Nephron (organoid): ENCODE data around the gene ANXA2R.
"Not testable (repeated sequence)": the region's sequence is repeated elsewhere in the genome, so short reads cannot be mapped to it uniquely, and the experiment has no call there.

Source experiments
- H3K27ac Mint-ChIP-seq, 3 experiments: 2 replicates each; pipeline ENCODE4 v1.8.0; 2020; ENCODE audit warnings: mixed read lengths in 3 of 3, mild to moderate bottlenecking in 2 of 3, moderate library complexity in 1 of 3
- H3K27me3 Mint-ChIP-seq: 2 replicates; pipeline ENCODE4 v1.8.0; 2021; ENCODE audit warnings: low read depth, mild to moderate bottlenecking, moderate library complexity, mixed read lengths
- H3K36me3 Mint-ChIP-seq: 2 replicates; pipeline ENCODE4 v1.8.0; 2020; ENCODE audit warnings: low read depth, mixed read lengths
- H3K4me1 Mint-ChIP-seq: 2 replicates; pipeline ENCODE4 v1.8.0; 2020; ENCODE audit warnings: mixed read lengths
- H3K4me3 Mint-ChIP-seq, 3 experiments: 2 replicates each; pipeline ENCODE4 v1.8.0; 2020; ENCODE audit warnings: mild to moderate bottlenecking in 3 of 3, mixed read lengths in 3 of 3, moderate library complexity in 2 of 3
- H3K9me3 Mint-ChIP-seq: 2 replicates; pipeline ENCODE4 v1.8.0; 2020; ENCODE audit warnings: mixed read lengths
- TF ChIP-seq, protein P1 (sequence below), 3 experiments: fragments of 200-600 bp; sonication (generic); IDR thresholded peaks; one replicate each; pipeline ENCODE4 v1.5.0; 2021; ENCODE audit warnings: antibody characterized with exemption in 3 of 3; ENCODE audit not compliant: unreplicated experiment in 3 of 3

The ANXA2R gene, protein sequence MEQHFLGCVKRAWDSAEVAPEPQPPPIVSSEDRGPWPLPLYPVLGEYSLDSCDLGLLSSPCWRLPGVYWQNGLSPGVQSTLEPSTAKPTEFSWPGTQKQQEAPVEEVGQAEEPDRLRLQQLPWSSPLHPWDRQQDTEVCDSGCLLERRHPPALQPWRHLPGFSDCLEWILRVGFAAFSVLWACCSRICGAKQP

DNA sequence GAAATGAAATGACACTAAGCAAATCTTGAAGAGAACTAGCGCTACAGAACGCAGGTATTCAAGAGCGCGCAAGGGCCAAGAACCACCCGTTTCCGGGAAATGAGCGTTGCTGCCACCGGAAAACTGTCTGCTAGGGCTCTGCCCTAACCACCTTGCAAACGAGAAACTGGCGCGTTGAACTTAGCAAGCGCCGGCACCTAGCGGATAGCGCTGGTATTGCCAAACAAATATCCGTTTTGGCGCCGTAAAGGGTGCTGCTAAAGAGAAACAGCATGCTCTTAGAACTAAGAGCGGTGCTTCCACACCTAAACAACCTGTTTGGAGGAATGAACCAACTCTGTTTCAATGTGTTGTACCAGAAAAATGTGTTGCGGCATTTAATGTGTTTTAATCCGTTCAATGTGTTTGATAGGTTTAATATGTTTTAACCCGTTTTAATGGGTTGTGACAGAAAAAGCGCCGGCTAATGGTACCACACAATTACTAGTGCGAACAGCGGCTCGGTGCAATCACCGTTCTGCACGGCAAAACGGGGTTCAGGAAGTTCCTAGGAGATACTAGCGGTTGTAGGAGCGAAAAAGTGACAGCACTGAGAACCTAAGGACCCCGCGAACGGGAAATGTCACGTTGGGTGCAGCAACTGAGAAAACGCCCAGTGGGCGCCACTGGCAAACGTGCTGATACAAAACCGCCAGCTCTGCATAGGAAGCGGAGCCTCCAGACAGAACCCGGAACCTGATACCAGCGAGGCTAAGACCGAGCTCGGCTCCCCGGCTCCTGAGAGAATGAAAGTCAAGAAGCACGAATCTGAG is at the start of gene ANXA2R:
Gene ANXA2R, minus strand, starts transcription at position 33 of the 812 bp plus-strand sequence. CDS start 273 bp downstream, outside the sequence.
- TF ChIP-seq, protein P1, sequence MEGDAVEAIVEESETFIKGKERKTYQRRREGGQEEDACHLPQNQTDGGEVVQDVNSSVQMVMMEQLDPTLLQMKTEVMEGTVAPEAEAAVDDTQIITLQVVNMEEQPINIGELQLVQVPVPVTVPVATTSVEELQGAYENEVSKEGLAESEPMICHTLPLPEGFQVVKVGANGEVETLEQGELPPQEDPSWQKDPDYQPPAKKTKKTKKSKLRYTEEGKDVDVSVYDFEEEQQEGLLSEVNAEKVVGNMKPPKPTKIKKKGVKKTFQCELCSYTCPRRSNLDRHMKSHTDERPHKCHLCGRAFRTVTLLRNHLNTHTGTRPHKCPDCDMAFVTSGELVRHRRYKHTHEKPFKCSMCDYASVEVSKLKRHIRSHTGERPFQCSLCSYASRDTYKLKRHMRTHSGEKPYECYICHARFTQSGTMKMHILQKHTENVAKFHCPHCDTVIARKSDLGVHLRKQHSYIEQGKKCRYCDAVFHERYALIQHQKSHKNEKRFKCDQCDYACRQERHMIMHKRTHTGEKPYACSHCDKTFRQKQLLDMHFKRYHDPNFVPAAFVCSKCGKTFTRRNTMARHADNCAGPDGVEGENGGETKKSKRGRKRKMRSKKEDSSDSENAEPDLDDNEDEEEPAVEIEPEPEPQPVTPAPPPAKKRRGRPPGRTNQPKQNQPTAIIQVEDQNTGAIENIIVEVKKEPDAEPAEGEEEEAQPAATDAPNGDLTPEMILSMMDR (IDR thresholded peaks at IDR 0.05; ENCODE audit: unreplicated experiment in 3 of 3): peak; percentile 71 to 89 (median 89)
- no peaks in the 10 kb centered on the region for H3K9me3 Mint-ChIP-seq
- peaks cover 95% of the 10 kb centered on the region for H3K27me3 Mint-ChIP-seq
- H3K27ac Mint-ChIP-seq: no peak within 1 kb of the TSS
- H3K4me3 Mint-ChIP-seq: peak within 1 kb of the TSS; percentile 79 to 87 (median 82)
- H3K36me3 Mint-ChIP-seq: no peaks in the 10 kb centered on the region
- H3K4me1 Mint-ChIP-seq: peaks cover 49% of the 10 kb centered on the region

DNA sequence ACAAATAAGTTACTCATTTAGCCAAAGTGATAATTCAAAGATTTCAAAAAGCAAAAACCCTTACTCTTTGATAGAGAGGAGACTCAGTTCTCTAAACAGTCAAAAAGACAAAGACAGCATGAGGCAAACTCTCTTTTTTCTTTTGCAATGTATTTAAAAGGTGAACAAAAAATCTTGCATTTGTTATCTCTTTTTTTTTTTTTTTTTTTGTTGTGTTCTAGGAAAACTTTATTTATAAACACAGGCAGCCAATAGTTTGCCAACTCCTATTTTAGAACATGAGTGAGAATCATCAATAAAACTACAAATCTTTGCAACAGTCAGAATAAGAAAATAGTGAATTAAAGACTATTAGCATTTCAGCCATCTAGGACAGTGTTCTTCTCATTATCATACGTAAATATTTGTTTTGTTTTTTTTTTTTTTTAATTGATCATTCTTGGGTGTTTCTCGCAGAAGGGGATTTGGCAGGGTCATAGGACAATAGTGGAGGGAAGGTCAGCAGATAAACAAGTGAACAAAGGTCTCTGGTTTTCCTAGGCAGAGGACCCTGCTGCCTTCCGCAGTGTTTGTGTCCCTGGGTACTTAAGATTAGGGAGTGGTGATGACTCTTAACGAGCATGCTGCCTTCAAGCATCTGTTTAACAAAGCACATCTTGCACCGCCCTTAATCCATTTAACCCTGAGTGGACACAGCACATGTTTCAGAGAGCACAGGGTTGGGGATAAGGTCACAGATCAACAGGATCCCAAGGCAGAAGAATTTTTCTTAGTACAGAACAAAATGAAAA is 46.2 kb upstream of the ANXA2R start:
- Mint-ChIP-seq H3K36me3 (peaks cover 45% of the 10 kb centered on the region), H3K9me3 (peaks cover 12% of the 10 kb centered on the region)
- H3K4me3 Mint-ChIP-seq, H3K27ac Mint-ChIP-seq, H3K27me3 Mint-ChIP-seq, H3K4me1 Mint-ChIP-seq: not testable (repeated sequence)

DNA sequence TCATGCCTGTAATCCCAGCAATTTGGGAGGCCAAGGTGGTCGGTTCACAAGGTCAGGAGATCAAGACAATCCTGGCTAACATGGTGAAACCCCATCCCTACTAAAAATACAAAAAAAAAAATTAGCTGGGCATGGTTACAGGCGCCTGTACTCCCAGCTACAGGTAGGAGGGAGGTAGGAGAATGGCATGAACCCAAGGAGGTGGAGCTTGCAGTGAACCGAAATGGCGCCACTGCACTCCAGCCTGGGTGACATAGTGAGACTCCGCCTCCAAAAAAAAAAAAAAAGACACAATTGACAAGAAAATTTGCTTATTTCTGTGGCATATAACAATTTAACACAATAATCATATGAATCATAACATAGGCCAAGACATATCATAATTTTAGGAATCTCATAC is 45.3 kb upstream of the ANXA2R start:
- Mint-ChIP-seq H3K27me3 (no peaks in the 10 kb centered on the region), H3K9me3 (peaks cover 12% of the 10 kb centered on the region), H3K4me1 (no peaks in the 10 kb centered on the region), H3K4me3 (no peak overlapping the region), H3K36me3 (peaks cover 49% of the 10 kb centered on the region), H3K27ac (no peak overlapping the region)
- TF ChIP-seq, protein P1 (IDR thresholded peaks at IDR 0.05; ENCODE audit: unreplicated experiment in 3 of 3): no peak

DNA sequence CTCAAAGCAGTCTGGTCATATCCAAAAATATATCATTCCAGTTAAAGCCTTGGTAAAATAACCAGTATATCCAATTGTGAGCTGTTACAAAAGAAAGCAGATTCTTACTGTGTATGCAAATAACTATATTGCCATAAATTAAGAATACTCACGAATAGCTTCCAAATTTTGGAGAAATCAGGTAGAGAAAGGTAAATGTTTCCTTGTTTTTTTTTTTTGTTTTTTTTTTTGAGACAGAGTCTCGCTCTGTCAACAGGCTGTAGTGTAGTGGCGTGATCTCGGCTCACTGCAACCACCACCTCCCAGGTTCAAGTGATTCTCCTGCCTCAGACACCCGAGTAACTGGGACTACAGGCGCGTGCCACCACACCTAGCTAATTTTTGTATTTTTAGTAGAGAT is 44.3 kb upstream of the ANXA2R start:
- H3K27ac Mint-ChIP-seq, H3K27me3 Mint-ChIP-seq, H3K4me1 Mint-ChIP-seq, H3K4me3 Mint-ChIP-seq: not testable (repeated sequence)
- Mint-ChIP-seq H3K9me3 (peaks cover 12% of the 10 kb centered on the region), H3K36me3 (peaks cover 53% of the 10 kb centered on the region)

DNA sequence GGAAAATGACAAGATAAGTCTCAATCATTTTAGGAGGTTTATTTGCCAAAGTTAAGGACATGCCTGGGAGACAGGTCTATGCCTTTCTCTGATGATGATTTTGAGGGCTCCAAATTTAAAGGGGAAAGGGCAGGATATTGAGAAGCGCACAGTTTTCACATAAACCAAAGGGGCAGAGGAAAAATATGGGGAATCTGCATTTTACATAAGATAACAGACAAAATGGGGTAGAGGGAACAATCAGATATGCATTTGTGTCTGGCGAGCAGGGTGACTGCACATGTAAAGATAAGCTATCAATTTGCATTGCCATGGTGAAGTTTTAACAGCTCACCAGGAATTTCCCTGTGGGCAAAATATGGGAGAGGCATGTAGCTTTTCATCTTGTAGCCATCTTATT is 41.2 kb upstream of the ANXA2R start:
- H3K36me3 Mint-ChIP-seq: peaks cover 70% of the 10 kb centered on the region
- H3K4me1 Mint-ChIP-seq, H3K27ac Mint-ChIP-seq, H3K27me3 Mint-ChIP-seq, H3K4me3 Mint-ChIP-seq: not testable (repeated sequence)
- H3K9me3 Mint-ChIP-seq: peaks cover 12% of the 10 kb centered on the region

DNA sequence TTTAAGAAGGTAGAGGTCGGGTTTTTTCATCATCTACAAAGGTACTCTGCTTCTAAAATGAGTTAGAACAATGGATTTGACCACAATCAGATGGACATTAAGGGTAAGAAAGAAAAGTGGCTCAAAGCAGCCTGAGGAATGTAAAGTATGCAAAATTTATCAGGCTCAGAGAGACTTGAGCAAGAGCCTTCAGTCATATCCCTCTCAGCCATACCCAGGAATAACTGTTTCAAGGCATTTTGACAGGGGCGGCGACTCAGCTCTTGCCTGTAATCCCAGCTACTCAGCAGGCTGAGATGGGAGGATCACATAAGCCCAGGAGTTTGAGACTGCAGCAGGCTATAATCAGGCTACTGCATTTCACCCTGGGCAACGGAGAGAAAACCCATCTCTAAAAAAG is 38.8 kb upstream of the ANXA2R start:
- Mint-ChIP-seq H3K9me3 (peaks cover 4% of the 10 kb centered on the region), H3K4me3 (no peak overlapping the region), H3K36me3 (peaks cover 70% of the 10 kb centered on the region), H3K27me3 (no peaks in the 10 kb centered on the region), H3K4me1 (peaks cover 9% of the 10 kb centered on the region), H3K27ac (no peak overlapping the region)
- TF ChIP-seq, protein P1 (IDR thresholded peaks at IDR 0.05; ENCODE audit: unreplicated experiment in 3 of 3): no peak

DNA sequence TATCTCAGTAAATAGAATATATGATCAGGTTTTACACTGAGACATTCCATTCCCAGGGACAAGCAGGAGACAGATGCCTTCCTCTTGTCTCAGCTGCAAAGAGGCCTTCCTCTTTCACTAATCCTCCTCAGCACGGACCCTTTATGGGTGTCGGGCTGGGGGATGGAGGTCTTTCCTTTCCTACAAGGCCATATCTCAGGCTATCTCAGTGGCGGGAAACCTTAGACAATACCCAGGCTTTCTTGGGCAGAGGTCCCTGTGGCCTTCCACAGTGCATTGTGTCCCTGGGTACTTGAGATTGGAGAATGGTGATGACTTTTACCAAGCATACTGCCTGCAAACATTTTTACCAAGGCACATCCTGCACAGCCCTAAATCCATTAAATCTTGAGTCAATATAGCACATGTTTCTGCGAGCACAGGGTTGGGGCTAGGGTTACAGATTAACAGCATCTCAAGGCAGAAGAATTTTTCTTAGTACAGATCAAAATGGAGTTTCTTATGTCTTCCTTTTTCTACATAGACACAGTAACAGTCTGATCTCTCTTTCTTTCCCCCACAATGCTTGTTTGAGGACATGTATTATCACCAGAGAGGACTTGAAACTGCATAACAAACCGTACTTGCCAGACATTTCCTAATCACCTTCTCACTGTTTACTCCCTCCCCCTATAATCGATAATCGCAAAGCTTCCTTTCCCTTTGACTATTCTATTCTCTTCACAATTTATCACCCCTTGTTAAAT is 37.5 kb upstream of the ANXA2R start:
- not testable (repeated sequence) for H3K9me3 Mint-ChIP-seq, H3K27me3 Mint-ChIP-seq, H3K4me3 Mint-ChIP-seq, H3K4me1 Mint-ChIP-seq
- Mint-ChIP-seq H3K36me3 (peaks cover 75% of the 10 kb centered on the region), H3K27ac (peak overlapping the region; percentile 51 to 78 (median 66))
